Measurements from ENCODE around the gene ZNF543. TPM values are rescaled to one million over a fixed set of nuclear protein-coding genes. Genes with fewer than 3 reads are reported as not detected.

Gene ZNF543
- total and polyA plus RNA-seq, 2 donors (not counting 1 experiment from before 2014, with no cell fraction given) = 4.6 to 16.7 TPM

DNA sequence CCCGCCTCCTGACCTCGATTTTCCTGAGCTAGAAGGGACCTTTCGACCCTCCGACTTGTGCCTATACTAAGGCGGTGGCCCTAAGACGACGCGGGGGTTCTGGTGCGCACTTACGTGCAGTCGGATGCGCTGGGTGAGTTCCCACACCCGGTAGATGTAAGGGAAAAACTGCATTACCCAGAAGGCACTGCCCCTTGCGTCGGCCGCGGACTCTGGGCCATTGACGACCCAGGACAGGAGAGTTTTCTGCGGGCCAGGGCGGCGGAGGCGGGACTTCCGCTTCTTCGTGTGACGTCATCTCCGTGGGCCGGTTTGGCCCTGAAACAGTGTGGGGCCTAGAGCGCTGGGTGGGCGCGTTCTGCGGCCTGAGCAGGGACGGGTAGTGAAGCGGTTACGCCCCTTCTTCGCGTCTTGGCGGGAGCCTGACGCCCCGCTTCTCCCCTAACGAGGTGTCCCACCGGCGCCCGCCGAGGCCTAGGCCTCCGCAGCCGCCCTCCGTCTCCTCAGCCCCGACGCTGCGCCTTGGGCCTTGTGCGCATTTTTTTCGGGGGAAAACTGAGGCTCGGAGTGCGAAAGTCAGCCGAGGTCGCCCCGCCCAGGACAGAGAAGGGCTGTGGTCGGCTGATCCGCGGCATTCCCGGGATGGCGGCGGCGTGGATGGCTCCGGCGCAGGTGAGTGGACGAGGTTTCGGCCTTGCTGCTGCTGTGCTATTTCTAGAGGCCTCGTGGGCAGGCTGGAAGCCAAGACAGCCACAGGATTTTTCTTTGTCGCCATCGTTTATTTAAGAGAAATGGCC, 39.9 kb upstream of the ZNF543 start, which contains the start of gene ZNF460:
ZNF460 (plus strand) TSS at position 321 of the 797 bp plus-strand sequence; CDS start at position 643, 322 bp downstream.
- no peaks in the 10 kb centered on the region for H3K27me3 Mint-ChIP-seq
- Histone ChIP-seq H2AFZ (ENCODE audit: insufficient read depth, low read depth, low read length, poor library complexity, severe bottlenecking) (peak within 1 kb of the TSS; percentile 88), H3K27me3 (replicated peaks in 1 of 4; ENCODE audit: control extremely low read depth in 1 of 4, control insufficient read depth in 3 of 4, insufficient read depth in 4 of 4, low read length in 3 of 4) (no peaks in the 10 kb centered on the region), H3K9me3 (ENCODE audit: control extremely low read depth in 1 of 3, control insufficient read depth in 2 of 3, insufficient read depth in 1 of 3, low read length in 2 of 3) (no peaks in the 10 kb centered on the region), H3K9ac (ENCODE audit: low read length) (peak within 1 kb of the TSS; percentile 100), H4K20me1 (ENCODE audit: control insufficient read depth, insufficient read depth, low read length, poor library complexity, severe bottlenecking) (peaks cover 33% of the 10 kb centered on the region), H3K27ac (ENCODE audit: low read length in 2 of 2) (peak within 1 kb of the TSS; percentile 98 to 100), H3K36me3 (replicated peaks in 1 of 2; ENCODE audit: control extremely low read depth in 1 of 2, control insufficient read depth in 1 of 2, extremely low read depth in 1 of 2, insufficient read depth in 2 of 2, low read length in 1 of 2) (peaks cover 0 to 22% of the 10 kb centered on the region in 2 experiments), H3K4me1 (ENCODE audit: control insufficient read depth in 2 of 2, insufficient read depth in 2 of 2, low read length in 2 of 2) (peaks cover 29 to 33% of the 10 kb centered on the region in 2 donors), H3K79me2 (ENCODE audit: control insufficient read depth, insufficient read depth, low read length) (peaks cover 61% of the 10 kb centered on the region), H3K4me3 (ENCODE audit: control extremely low read depth in 1 of 5, extremely low read depth in 1 of 5, insufficient read depth in 1 of 5, low read depth in 2 of 5, low read length in 4 of 5) (peak within 1 kb of the TSS; percentile 73 to 94 (median 91)), H3K4me2 (replicated peaks; ENCODE audit: low read depth, low read length, poor library complexity, severe bottlenecking) (peak within 1 kb of the TSS; percentile 88)
- H3K27ac Mint-ChIP-seq = no peak within 1 kb of the TSS
- H3K4me3 Mint-ChIP-seq = no peak within 1 kb of the TSS
- under 1% methylated on average over 71 of the region's 71 CpGs for WGBS (ENCODE audit: insufficient coverage)
- CTCF ChIA-PET = no interaction called here
- DNase-seq = peak; percentile 98
- POLR2A ChIA-PET = interaction anchor here (0.5 to 1.5 kb wide), 4 partner anchors 23 to 614 kb away, joined by 3 to 6 read pairs (median 4); partner anchors contain the start of genes ZNF543 and ZNF805
- TF ChIP-seq EZH2 (IDR thresholded peaks at IDR 0.05; ENCODE audit: borderline replicate concordance, insufficient read depth, low read depth, low read length, poor library complexity, severe bottlenecking) = no peak
- TF ChIP-seq, protein P1, sequence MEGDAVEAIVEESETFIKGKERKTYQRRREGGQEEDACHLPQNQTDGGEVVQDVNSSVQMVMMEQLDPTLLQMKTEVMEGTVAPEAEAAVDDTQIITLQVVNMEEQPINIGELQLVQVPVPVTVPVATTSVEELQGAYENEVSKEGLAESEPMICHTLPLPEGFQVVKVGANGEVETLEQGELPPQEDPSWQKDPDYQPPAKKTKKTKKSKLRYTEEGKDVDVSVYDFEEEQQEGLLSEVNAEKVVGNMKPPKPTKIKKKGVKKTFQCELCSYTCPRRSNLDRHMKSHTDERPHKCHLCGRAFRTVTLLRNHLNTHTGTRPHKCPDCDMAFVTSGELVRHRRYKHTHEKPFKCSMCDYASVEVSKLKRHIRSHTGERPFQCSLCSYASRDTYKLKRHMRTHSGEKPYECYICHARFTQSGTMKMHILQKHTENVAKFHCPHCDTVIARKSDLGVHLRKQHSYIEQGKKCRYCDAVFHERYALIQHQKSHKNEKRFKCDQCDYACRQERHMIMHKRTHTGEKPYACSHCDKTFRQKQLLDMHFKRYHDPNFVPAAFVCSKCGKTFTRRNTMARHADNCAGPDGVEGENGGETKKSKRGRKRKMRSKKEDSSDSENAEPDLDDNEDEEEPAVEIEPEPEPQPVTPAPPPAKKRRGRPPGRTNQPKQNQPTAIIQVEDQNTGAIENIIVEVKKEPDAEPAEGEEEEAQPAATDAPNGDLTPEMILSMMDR (IDR thresholded peaks at IDR 0.05) = peak; percentile 9
- peak; percentile 91 for ATAC-seq (ENCODE audit: low read depth)
- H3K9me3 Mint-ChIP-seq (ENCODE audit: insufficient read depth) = no peaks in the 10 kb centered on the region
- intact Hi-C loops (cut with micrococcal nuclease) = loop anchor here (1.0 to 5.0 kb wide), 8 partner anchors 40 to 247 kb away; partner anchors contain the start of genes TRAPPC2B, ZNF304, ZNF419 and ZNF543
- peaks cover 35% of the 10 kb centered on the region for H3K4me1 Mint-ChIP-seq

All from B cell (primary cell).